Iris pigment epithelial cell (primary cell): ENCODE measurements around the gene DNAJC12.
A peak's percentile ranks its signal among the peaks of the same experiment; 100 is the strongest.
"Not testable (repeated sequence)": the region's sequence is repeated elsewhere in the genome, so short reads cannot be mapped to it uniquely, and the experiment has no call there.

Source experiments
- DNase-seq: peaks from one replicate; pipeline ENCODE4 v3.0.0-alpha.2; 2011; ENCODE audit warnings: low read depth

DNAJC12 gene

DNA sequence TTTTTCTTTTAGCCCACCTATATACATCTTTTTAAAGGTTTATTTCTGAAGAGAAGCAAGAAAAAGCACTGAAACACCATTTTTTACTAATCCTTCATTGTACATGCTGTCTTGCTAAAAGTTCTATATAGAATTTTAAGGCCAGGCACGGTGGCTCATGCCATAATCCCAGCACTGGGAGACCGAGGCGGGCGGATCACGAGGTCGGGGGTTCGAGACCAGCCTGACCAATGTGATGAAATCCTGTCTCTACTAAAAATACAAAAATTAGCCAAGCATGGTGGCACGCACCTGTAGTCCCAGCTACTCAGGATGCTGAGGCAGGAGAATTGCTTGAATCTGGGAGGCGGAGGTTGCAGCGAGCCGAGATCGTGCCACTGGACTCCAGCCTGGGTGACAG lies 1.5 kb upstream of the DNAJC12 start:
- not testable (repeated sequence) for DNase-seq

DNA sequence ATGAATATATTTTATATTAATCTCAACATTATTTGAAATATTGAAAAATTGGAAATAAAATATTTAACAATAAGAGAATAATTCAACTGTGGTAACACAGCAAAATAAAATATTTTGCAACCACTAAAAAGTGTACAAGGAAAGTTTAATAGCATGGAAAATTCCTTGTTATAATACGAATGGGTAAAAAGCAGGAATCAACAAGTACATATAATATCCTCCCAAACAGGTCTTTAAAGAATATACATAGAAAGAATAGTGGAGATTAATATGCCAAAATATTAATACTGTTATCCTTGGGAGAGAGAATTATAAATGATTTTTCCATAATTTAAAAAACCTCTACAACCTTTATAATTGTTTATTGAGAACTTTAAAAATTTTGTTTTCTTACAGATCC lies 1.0 kb downstream of the DNAJC12 start:
- no peak for DNase-seq

DNA sequence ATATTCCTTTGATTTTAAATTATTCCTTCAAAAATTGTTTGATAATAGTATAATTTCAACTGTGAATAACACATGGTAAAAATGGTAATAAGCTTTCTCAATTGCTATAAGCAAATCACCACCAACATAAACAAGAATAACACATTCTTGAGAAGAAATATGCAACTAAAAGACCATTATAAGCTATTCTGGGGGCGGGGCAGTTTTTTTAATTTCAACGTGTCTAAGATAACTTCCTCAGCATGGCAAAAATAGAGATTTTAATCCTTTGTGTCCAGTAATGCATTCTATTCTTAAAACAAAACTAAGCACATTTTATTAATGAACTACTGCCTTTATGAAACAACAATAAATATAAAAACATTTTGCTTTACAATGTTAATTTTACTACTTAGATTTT lies 1.5 kb downstream of the DNAJC12 start:
- no peak for DNase-seq

DNA sequence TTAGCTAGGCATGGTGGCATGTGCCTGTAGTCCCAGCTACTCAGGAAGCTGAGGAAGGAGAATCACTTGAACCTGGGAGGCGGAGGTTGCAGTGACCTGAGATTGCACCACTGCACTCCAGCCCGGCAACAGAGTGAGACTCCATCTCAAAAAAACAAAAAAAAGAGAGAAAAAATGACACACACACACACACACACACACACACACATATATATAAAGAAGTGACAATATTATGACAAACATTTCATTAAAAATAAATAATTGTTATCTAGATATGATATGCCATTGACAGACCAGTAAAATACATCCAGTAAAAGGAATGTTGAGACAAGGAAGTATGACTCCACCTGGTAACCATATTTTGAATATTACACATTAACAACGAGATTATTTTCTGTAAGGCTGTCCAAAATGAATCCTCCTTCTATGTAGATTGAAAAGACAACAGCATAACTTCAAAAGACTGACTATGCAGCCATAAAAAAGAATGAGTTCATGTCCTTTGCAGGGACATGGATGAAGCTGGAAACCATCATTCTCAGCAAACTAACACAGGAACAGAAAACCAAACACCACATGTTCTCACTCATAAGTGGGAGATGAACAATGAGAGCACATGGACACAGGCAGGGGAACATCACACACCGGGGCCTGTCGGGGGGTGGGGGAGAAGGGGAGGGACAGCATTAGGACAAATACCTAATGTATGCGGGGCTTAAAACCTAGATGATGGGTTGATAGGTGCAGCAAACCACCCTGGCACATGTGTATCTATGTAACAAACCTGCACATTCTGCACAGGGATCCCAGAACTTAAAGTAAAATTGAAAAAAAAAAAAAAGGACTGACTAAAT lies 2.2 kb downstream of the DNAJC12 start:
- not testable (repeated sequence) for DNase-seq

DNA sequence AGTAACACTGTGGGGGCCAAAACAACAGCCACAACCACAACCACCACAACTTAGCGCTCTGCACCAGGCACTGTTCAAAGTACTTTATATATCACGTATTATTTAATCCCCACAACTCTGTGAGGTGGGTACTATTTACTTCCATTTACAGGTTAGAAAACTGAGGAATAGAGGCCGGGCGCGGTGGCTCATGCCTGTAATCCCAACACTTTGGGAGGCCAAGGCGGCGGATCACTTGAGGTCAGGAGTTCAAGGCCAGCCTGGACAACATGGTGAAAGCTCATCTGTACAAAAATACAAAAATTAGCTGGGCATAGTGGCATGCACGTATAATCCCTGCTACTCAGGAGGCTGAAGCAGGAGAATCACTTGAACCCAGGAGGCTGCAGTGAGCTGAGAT lies 3.6 kb downstream of the DNAJC12 start:
- DNase-seq: no peak

DNA sequence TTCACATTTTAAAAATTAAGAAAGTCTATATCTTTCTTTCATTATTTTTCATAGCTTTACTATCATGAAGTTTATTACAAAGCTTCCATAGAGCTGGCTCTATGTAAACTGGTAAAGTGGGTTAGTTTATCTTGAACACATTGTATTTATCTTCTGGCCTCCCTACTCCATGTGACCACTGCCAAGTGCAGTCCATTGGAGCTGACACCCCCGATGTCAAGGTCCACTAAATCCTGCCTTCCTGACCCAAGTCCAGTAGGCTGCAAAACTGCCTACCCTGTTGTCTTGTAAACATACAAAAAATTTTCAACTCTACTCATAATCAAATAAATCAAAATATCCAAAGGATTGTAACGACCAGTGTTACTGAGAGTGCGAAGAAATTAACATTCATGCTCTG lies 10.2 kb downstream of the DNAJC12 start:
- DNase-seq: no peak

DNA sequence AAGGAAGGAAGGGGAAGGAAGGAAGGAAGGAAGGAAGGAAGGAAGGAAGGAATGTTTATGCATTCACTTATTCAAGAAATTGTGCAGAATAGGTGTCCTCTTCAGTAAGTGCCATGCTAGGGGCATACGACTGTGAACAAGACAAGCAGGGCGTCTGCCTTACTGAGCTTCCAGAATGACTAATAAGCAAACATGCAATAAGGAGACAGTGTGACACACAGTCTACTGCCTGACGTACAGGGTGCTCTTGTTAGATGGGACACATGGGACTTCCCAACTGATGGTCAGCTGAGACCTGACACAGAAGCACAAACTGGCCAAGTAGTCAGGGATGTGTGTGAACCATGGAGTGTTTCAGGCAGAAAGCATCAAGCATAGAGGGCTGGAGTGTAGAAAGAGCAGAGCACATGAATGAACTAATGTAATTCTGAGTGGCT lies 18.2 kb downstream of the DNAJC12 start:
- DNase-seq: peak; percentile 55

DNA sequence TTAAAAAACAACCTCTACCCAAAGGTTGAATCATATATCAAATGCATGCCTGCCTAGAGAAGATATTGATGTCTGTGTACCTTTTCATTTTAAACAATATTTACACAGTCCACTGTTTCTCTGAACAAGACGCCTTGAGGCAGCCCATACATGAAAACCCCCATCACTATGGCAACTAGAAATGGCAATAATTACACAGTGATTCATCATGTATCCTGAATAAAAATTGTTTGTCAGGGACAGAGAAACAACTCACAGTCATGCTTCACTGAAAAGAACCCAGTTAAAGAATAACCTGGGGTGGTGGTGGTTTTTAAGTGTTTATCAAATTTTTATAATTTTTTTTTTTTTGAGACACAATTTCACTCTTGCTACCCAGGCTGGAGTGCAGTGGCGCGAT lies 19.7 kb downstream of the DNAJC12 start:
- peak; percentile 75 for DNase-seq

DNA sequence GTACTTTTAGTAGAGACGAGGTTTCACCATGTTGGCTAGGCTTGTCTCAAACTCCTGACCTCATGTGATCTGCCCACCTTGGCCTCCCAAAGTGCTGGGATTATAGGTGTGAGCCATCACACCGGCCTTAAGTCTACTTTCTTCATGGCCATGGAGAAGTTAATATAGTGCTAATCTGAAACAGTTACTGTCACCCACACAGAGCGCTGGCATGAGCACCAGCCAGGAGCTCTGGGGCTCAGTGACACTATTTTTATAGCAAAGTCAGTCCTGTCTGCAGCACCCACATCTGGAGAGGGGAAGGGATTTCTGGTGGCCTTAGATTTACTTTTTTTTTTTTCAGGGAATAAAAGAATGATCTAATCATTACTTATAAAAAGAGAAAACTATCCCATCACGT lies 21.3 kb downstream of the DNAJC12 start:
- no peak for DNase-seq

DNA sequence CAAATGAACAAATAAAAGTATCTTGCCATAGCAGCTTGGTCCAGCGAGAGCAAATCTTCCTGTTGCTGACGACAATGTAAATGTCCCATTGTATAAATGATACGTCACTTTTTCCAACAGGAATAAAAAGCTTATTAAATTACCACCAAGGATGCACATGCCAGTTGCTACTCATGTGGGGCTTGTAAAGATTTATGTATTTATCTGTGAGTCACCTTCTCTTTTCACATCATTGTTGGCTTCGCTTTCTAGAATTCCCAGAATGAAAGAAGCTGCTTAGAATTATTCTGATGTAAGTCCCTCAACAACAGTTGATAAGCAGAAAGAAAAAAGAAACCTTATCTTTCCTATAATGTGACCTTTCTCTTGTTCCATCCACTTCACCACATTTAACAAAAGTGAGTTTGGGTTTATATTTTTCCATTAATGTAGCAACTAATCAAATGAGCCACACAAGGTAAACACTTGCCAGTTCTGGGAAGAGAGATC lies 22.4 kb downstream of the DNAJC12 start:
- DNase-seq: peak; percentile 65

DNA sequence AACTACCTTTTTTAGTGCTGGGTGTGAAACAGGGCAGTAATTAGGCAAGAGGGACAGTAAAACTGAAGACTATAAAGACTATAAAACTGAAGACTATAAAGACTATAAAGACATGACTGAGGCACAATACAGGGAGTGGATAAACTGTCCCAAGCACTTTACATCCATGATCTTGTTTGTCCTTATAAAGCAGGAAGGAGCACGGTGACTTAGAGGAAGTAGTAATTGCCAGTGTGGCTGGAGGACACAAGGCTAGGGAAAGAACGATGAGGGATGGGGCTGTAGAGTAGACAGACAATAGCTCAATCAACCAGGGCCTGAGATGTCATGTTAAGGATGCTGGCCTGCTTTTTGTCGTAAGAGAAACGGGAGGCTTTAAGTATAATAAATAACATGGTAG lies 26.0 kb downstream of the DNAJC12 start:
- no peak for DNase-seq

DNA sequence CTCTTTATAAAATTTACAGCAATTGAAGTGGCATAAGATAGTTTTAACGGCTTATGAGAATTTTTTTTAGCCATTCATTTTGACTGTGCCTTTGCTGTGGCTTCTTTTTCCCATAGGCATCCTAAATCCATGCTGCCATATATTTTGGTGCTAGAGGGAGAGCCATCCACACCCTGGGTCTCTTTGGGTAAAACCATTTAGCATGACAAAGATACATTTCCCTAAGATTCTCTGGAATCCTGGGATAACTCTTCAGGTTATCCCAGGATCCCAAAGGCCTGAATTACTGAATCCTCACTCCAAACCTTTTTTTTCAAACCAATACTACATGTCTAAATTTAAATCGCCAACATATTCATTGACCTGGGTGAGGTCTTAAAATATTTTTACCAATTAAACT lies 28.9 kb downstream of the DNAJC12 start:
- no peak for DNase-seq

DNA sequence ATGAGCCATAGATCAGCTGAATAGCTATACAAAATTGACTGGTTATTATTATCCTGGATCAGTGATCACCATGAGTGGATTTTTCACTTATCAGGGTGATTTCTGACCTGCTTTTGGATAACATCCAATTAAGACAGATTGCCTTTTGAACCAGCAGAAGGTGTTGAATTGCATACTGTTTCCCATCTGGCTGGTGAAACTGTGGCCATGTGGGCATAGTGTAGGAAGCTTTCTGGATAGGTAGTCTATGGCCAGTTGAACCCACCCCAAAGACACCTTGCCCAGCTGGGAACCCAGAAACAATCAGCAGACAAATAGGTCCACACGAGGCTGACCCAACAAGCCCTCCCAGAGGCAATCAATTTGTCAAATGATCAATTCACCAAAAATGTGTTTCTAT lies 29.3 kb downstream of the DNAJC12 start:
- no peak for DNase-seq

DNA sequence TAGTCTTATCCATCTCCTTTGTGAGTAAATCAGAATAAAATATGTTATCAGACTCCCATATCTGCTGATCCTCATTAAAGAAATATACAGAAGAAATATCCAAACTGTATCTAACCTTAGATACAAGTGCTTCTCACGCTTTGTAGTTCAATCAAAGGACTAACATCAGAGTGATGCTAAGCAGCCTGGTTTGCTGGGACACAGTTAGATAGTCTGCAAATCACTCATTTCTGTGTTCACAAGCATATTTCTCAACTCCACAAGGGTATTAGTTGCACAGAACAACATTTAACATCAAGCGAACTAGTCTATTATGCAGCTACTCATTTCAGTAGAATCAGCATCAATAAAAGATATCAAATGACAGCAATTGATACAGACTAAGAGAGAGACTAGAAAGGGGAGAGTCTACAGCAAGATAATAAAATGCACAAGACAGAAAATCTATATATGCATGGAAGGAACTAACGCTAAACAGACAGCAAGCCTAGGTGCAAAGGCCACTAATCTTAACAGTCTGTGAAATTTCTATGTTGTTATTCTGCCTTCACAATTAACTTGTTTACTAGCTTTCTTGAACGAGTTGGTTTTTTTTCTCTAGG lies 30.0 kb downstream of the DNAJC12 start:
- DNase-seq: no peak

DNA sequence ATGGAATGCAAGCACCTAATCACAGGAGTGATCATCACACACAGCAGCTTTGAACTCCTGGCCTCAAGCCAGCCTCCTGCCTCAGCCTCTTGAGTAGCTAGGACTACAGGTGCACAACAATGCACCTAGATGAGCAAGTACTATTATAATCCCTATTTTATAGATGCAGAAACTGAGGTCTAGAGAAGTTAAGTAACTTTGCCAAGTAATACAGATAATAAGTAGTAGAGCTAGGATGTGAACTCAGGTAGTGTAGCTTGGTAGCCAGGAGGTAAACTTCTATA lies 33.7 kb downstream of the DNAJC12 start:
- no peak for DNase-seq

DNA sequence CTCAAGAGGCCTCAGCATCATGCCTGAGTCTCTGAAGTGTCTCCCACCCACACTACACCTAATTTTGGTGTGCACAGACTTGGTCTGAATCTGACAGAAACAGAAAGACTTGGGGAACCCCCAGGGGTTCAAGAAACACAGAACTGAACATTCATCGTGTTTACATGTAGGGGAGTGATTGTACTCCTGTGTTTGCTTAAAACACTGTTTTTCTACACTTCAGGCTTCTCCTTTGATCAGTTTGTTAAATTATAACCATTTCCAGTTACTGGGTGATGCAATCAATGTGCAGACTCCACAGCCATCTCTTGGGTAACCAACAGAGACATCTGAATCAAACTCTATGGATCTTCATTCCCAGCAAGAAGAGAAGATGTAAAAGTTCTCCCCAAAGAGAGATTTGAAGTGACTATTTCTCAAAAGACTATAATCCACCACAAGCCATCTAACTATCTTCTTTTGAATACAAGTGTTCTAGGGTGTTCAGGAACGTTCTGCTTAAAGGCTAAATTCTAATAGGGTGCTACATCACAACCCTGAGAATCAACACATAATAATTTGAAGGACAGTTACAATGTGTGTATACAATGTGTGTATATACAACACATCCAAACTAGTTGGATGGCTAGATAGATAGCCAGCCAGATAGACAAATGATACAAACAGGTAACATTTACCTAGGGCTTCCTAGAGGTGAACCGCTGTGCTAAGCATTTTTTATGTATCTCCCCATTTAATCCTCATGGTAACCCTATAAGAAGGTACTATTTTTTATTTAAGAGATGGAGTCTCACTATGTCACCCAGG lies 34.2 kb downstream of the DNAJC12 start:
- peak; percentile 25 for DNase-seq

DNA sequence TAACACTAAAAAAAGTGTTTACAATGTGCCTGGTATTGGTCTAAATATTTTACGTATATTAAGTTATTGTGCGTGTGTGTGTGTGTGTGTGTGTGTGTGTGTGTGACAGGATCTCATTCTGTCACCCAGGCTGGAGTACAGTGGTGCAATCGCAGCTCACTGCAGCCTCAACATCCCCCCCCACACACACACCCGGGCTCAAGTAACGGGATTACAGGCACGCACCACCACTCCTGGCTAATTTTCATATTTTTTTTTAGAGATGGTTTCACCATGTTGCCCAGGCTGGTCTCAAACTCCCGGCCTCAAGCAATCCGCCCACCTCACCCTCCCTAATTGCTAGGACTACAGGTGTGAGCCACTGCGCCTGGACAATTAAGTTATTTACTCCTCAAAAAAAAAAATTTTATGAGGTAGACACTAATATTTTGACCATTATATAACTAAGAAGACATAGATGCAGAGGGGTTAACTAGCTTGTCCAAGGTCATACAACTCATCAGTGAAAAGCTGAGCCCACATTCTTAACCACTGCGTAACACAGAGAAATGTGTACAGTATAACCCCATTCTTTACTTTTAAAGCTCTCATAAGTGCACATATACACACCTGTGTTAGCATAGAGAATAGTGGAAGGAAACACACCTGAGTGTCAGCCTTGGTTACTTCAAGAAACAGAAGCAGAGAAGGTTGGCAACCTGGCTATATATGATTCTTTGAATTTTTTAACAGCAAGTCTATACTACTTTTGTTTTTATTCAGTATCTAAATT lies 35.0 kb downstream of the DNAJC12 start:
- peak; percentile 26 for DNase-seq

DNA sequence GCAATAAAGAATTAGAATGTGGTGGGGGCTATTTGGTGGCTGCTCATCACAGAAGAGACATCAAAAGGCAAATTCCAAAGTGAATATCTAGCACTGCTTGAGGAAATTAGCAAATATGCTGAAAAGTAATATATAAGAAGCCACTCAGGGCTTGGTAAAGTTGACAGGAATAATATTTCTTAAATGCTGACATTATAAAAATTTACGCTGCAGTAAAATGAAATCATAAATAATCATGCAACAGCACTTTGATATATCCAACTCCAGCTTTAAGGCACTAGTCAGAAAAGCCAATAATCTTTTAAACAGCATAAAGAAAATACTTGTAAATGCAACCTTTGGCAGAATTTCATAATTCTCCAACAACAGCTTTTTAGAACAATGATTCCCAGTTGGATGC lies 36.9 kb downstream of the DNAJC12 start:
- no peak for DNase-seq

DNA sequence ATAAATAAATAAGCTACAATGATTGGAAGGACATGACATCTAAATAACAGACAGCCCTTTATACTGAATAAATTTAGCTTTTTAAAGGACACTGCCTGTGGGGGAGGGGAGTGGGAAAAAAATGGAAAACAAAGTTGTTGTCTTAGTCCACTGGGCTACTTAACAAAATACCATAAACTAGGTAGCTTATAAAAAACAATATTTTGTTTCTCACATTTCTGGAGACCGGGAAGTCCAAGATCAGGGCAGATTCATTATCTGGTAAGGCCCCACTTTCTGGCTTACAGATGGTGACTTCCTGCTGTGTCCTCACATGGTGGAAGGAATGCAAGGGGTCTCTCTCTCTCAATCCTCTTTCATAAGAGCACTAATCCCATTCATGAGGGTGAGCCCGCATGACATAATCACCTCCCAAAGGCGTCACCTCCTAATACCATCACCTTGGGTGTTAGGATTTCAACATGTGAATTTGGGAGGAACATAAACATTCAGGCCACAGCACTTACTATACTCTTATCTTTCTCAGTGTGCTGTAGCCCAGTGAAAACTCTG lies 43.0 kb downstream of the DNAJC12 start:
- no peak for DNase-seq

DNA sequence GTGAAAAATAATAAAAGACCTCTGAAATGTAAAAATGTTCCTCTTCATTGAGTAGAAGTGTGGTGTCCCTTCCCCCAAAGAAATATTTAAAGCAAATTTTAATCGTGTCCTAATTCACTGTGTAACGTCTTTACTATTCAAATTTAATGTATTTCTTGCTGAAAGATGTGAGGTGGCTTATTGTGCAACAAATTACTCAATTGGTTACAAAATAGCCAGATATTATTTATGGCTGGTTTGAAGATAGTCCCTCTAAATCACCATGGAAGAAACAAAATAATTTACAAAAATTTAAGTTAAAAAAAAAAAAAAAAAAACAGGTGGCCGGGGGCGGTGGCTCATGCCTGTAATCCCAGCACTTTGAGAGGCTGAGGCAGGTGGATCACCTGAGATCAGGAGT lies 43.7 kb downstream of the DNAJC12 start:
- no peak for DNase-seq

DNA sequence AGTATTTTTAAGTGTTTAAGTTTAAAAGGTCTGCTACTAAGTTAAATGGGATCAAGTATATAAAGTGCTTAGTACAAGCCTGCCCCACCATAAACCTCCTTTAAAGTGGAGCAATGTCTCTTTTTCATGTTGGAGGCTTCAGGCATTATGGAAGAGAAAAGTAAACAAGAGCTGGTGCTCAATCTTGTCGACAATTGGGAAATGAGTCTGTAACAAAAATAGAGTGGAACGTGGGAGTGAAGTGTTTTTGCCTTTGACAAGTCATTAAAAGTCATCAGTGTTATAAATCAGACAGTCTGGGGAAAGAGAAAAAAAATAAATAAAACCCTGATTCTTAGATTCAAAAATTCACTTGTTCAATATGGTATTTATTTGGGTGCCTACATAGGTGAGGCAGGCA lies 44.7 kb downstream of the DNAJC12 start:
- no peak for DNase-seq

DNA sequence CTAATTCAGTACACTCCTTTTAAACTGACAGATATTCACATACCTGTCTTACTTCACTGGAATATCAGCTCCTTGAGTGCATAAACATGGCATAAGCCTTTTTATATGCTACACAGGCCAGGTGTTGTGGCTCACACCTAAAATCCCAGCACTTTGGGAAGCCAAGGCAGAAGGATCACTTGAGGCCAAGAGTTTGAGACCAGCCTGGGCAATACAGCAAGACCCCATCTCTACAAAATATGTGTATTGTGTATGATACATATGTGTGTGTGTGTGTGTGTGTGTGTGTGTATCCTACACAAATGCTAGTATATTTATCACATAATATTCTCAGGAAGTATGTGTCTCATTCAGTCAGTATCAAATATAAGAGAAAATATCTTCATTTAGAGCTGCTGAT lies 45.3 kb downstream of the DNAJC12 start:
- DNase-seq: no peak
